SK-N-SH (cell line): Measurements from ENCODE around the gene PLBD2. TPM values are rescaled to one million over a fixed set of nuclear protein-coding genes. Genes with fewer than 3 reads are reported as not detected.

Source experiments
- CTCF ChIA-PET: fragments of 300-600, 350-600 bp; formaldehyde crosslinking; extraction: SDS; loops from one replicate; lab custom pipeline; 2021; lab: Yijun Ruan, JAX
- POLR2A ChIA-PET: fragments of 350-600 bp; sonication (Branson Sonifier 250); formaldehyde crosslinking; extraction: SDS; loops from one replicate; lab custom pipeline; 2020; ENCODE audit warnings: antibody characterized with exemption, inconsistent platforms; lab: Yijun Ruan, JAX
- DNase-seq: peaks from one replicate; pipeline ENCODE4 v3.0.0; 2012
- H2AFZ ChIP-seq: fragments of 200-600 bp; sonication (generic); 2 replicates; pipeline ENCODE4 v1.8.1; 2016; ENCODE audit warnings: antibody characterized with exemption, mild to moderate bottlenecking, low read depth
- H3F3A ChIP-seq: fragments of 200-600 bp; sonication (generic); replicated peaks from 2 replicates; pipeline ENCODE3; 2016; ENCODE audit warnings: antibody characterized with exemption, mild to moderate bottlenecking; ENCODE audit not compliant: insufficient read depth
- H3K27ac ChIP-seq, 2 experiments: fragments of 200-500 bp in 1 of 2; fragments of 200-600 bp in 1 of 2; sonication (Bioruptor generic) in 1 of 2; sonication (generic), shearing (Covaris generic) in 1 of 2; 2 replicates each; pipeline versions ENCODE4 v1.5.1 to v1.6.1; 2014 to 2016; ENCODE audit warnings: low read depth in 2 of 2, inconsistent platforms in 1 of 2, low read length in 1 of 2, mild to moderate bottlenecking in 1 of 2, mixed read lengths in 1 of 2
- H3K27me3 ChIP-seq: fragments of 200-600 bp; sonication (generic), shearing (Covaris generic); 2 replicates; pipeline ENCODE4 v1.6.1; 2016; ENCODE audit warnings: mixed run types; ENCODE audit not compliant: insufficient read depth
- H3K36me3 ChIP-seq, 2 experiments: fragments of 200-500 bp in 1 of 2; fragments of 200-600 bp in 1 of 2; sonication (Bioruptor generic) in 1 of 2; sonication (generic) in 1 of 2; replicated peaks in 1 of 2; 2 replicates each; pipeline versions ENCODE3 to v1.5.1; 2014 to 2016; ENCODE audit warnings: low read length in 1 of 2, mild to moderate bottlenecking in 1 of 2; ENCODE audit not compliant: insufficient read depth in 2 of 2, control insufficient read depth in 1 of 2
- H3K4me1 ChIP-seq, 2 experiments: fragments of 200-500 bp in 1 of 2; fragments of 200-600 bp in 1 of 2; sonication (Bioruptor generic) in 1 of 2; sonication (generic), shearing (Covaris generic) in 1 of 2; 2 replicates each; pipeline versions ENCODE4 v1.5.1 to v1.6.1; 2014 to 2016; ENCODE audit warnings: low read depth in 1 of 2, low read length in 1 of 2, mixed run types in 1 of 2; ENCODE audit not compliant: insufficient read depth in 2 of 2, control insufficient read depth in 1 of 2
- H3K4me2 ChIP-seq: fragments of 200-600 bp; sonication (generic), shearing (Covaris generic); 2 replicates; pipeline ENCODE4 v1.6.1; 2017; ENCODE audit warnings: mixed run types
- H3K4me3 ChIP-seq, 2 experiments: fragments of 200-500 bp in 1 of 2; fragments of 200-600 bp in 1 of 2; sonication (Bioruptor generic) in 1 of 2; sonication (generic), shearing (Covaris generic) in 1 of 2; 2 replicates each; pipeline versions ENCODE4 v1.5.1 to v1.8.1; 2014 to 2016; ENCODE audit warnings: low read depth in 2 of 2, inconsistent platforms in 1 of 2, low read length in 1 of 2, mild to moderate bottlenecking in 1 of 2, mixed read lengths in 1 of 2, moderate library complexity in 1 of 2
- H3K79me2 ChIP-seq: fragments of 200-600 bp; sonication (generic); 2 replicates; pipeline ENCODE4 v1.8.1; 2017; ENCODE audit warnings: mild to moderate bottlenecking; ENCODE audit not compliant: insufficient read depth
- H3K9ac ChIP-seq: fragments of 200-600 bp; sonication (generic); 2 replicates; pipeline ENCODE4 v1.6.1; 2017; ENCODE audit warnings: mixed run types
- H3K9me2 ChIP-seq: fragments of 200-600 bp; sonication (generic); 2 replicates; pipeline ENCODE4 v1.6.1; 2017; ENCODE audit warnings: mixed run types
- H3K9me3 ChIP-seq: fragments of 200-600 bp; sonication (generic); 2 replicates; pipeline ENCODE4 v1.6.1; 2017; ENCODE audit warnings: mixed run types, mild to moderate bottlenecking, moderate library complexity
- H4K20me1 ChIP-seq: fragments of 200-600 bp; sonication (generic); 2 replicates; pipeline ENCODE4 v1.6.1; 2017; ENCODE audit warnings: mild to moderate bottlenecking, mixed run types; ENCODE audit not compliant: insufficient read depth
- ELF1 ChIP-seq: IDR thresholded peaks from 2 replicates; pipeline ENCODE4 v1.4.0; 2012
- EP300 ChIP-seq, 2 experiments: IDR thresholded peaks; 2 replicates each; pipeline versions ENCODE4 v1.4.0 to v1.6.1; 2012; ENCODE audit warnings: borderline replicate concordance in 1 of 2, low read depth in 1 of 2, low read length in 1 of 2
- FOXM1 ChIP-seq: IDR thresholded peaks from 2 replicates; pipeline ENCODE4 v1.4.0; 2012; ENCODE audit warnings: low read depth, mild to moderate bottlenecking
- GABPA ChIP-seq: IDR thresholded peaks from 2 replicates; pipeline ENCODE4 v1.4.0; 2012; ENCODE audit warnings: low read depth, mild to moderate bottlenecking
- GATA2 ChIP-seq: sonication (generic); formaldehyde crosslinking; IDR thresholded peaks from 2 replicates; pipeline ENCODE4 v1.5.0; 2020; ENCODE audit warnings: mild to moderate bottlenecking, missing genetic modification reagents
- JUND ChIP-seq: IDR thresholded peaks from 2 replicates; pipeline ENCODE4 v1.4.0; 2012
- MAX ChIP-seq: IDR thresholded peaks from 2 replicates; pipeline ENCODE4 v1.4.0; 2012; ENCODE audit warnings: low read depth
- MXI1 ChIP-seq: IDR thresholded peaks from 2 replicates; pipeline ENCODE4 v1.6.1; 2012; ENCODE audit warnings: mild to moderate bottlenecking, low read depth, low read length, improper control_type of control experiment
- NFIC ChIP-seq: IDR thresholded peaks from 2 replicates; pipeline ENCODE4 v1.4.0; 2012; ENCODE audit warnings: borderline replicate concordance
- PBX3 ChIP-seq: IDR thresholded peaks from 2 replicates; pipeline ENCODE4; 2012
- POLR2AphosphoS5 ChIP-seq: IDR thresholded peaks from 2 replicates; pipeline ENCODE4 v1.6.1; 2012; ENCODE audit warnings: low read depth, low read length
- REST ChIP-seq: IDR thresholded peaks from 2 replicates; pipeline ENCODE4 v1.6.1; 2012; ENCODE audit warnings: mild to moderate bottlenecking, low read depth, low read length, moderate library complexity
- SIN3A ChIP-seq: IDR thresholded peaks from 2 replicates; pipeline ENCODE4 v1.6.1; 2012; ENCODE audit warnings: low read depth, mild to moderate bottlenecking, low read length, moderate library complexity, borderline replicate concordance
- SMC3 ChIP-seq: IDR thresholded peaks from 2 replicates; pipeline ENCODE4 v1.6.1; 2012; ENCODE audit warnings: low read depth, low read length, improper control_type of control experiment
- TAF1 ChIP-seq: IDR thresholded peaks from 2 replicates; pipeline ENCODE4 v1.6.1; 2012; ENCODE audit warnings: low read depth, mild to moderate bottlenecking, low read length, moderate library complexity, borderline replicate concordance
- ZBTB33 ChIP-seq: IDR thresholded peaks from 2 replicates; pipeline ENCODE4 v1.4.0; 2012; ENCODE audit warnings: low read depth, borderline replicate concordance
- WGBS: methylation state at CpG from one replicate; pipeline ENCODE4 v1.1.6; 2017; ENCODE audit warnings: low lambda C conversion rate; 5-methylcytosine and 5-hydroxymethylcytosine counted together
- polyA plus RNA-seq, 3 experiments: library from polyadenylated mRNA; depleted of rRNA; stranded (reverse); fragments of >200 nt; gene quantifications; 2 replicates each; pipeline ENCODE4 v1.2.3, GENCODE V29; 2012

PLBD2 gene
- polyA plus RNA-seq, 1 of the 3 experiments (the other 2 are of a cell fraction) = 15.2 TPM

- Histone ChIP-seq H3K9ac (no peak overlapping the region), H3K9me3 (no peaks in the 10 kb centered on the region), H3K4me2 (no peak overlapping the region), H3K27me3 (no peaks in the 10 kb centered on the region), H3F3A (no peaks in the 10 kb centered on the region), H2AFZ (no peak overlapping the region), H3K27ac (no peak overlapping the region), H3K4me1 (no peaks in the 10 kb centered on the region), H4K20me1 (no peaks in the 10 kb centered on the region), H3K36me3 (no peaks in the 10 kb centered on the region), H3K9me2 (no peaks in the 10 kb centered on the region), H3K79me2 (no peaks in the 10 kb centered on the region), H3K4me3 (no peak overlapping the region)
- ChIA-PET CTCF (interaction anchor here (2.7 kb wide), 1 partner anchor 12 kb away, joined by 18 read pairs; no protein-coding TSS in a partner anchor), POLR2A (no interaction called here)
- TF ChIP-seq TAF1 (no peak), SIN3A (no peak), ZBTB33 (no peak), GATA2 (CRISPR knock-in tag) (no peak), REST (no peak), NFIC (no peak), EP300 (IDR thresholded peaks at IDR 0.05; ENCODE audit: borderline replicate concordance in 1 of 2, low read depth in 1 of 2, low read length in 1 of 2) (no peak), ELF1 (no peak)
- WGBS = 56% methylated on average over 11 of the region's 11 CpGs
- DNase-seq = no peak
These were observed 55.1 kb downstream of the PLBD2 start for GRCh38 chr12:113413488-113413939.

GRCh38 chr12:113414519-113415038, 56.2 kb downstream of the PLBD2 start:
- no peak overlapping the region for H3K4me2 ChIP-seq
- H3K4me3 ChIP-seq = no peak overlapping the region
- ChIA-PET CTCF (interaction anchor here (2.7 kb wide), 1 partner anchor 11 kb away, joined by 18 read pairs; no protein-coding TSS in a partner anchor), POLR2A (no interaction called here)
- 78% methylated on average over 9 of the region's 9 CpGs for WGBS
- no peak overlapping the region for H2AFZ ChIP-seq
- H3K36me3 ChIP-seq = no peaks in the 10 kb centered on the region
- no peaks in the 10 kb centered on the region for H3K9me3 ChIP-seq
- no peaks in the 10 kb centered on the region for H3K79me2 ChIP-seq
- H4K20me1 ChIP-seq = no peaks in the 10 kb centered on the region
- H3K27me3 ChIP-seq = no peaks in the 10 kb centered on the region
- H3K27ac ChIP-seq = no peak overlapping the region
- no peaks in the 10 kb centered on the region for H3F3A ChIP-seq
- H3K4me1 ChIP-seq = no peaks in the 10 kb centered on the region
- no peak overlapping the region for H3K9ac ChIP-seq
- H3K9me2 ChIP-seq = no peaks in the 10 kb centered on the region
- DNase-seq = no peak
- TF ChIP-seq ELF1 (no peak), NFIC (no peak), SMC3 (no peak), MXI1 (no peak), FOXM1 (no peak), MAX (no peak), GABPA (no peak), PBX3 (no peak), POLR2AphosphoS5 (no peak), JUND (no peak)
